ENCODE results near the gene CPNE5. TPM values are rescaled to one million over a fixed set of nuclear protein-coding genes. Genes with fewer than 3 reads are reported as not detected.

Gene CPNE5
- total RNA-seq, 1 experiment from 2014 or later = 0.44 TPM

DNA sequence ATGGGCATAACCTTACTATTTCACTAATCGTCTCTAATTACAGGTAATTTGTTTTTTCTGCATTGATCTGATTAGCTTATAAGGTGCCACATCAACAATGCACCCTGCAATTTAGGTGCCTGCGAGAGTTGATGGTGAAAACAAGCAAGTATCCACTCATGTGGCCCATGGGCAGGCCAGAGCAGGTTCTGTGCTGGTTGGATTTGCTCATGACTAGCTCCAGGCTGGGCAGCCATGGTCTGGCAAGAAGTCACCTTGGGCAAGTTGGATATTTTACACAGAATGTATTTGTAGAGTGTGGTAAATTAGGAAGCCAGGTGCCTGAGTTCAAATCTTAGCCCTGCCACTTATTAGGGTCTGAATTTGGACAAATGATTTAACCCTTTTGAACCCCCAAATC is 116.4 kb downstream of the CPNE5 start:
- no peaks in the 10 kb centered on the region for H3K36me3 ChIP-seq (ENCODE audit: control insufficient read depth, insufficient read depth, low read length)
- no peak overlapping the region for H3K4me3 ChIP-seq (ENCODE audit: low read depth in 2 of 2, low read length in 2 of 2)
- no peaks in the 10 kb centered on the region for H3K9me3 ChIP-seq (ENCODE audit: control insufficient read depth, insufficient read depth, low read depth, low read length)
- no peak overlapping the region for H3K27ac ChIP-seq (ENCODE audit: low read length)
- ChIA-PET POLR2A (no interaction called here), CTCF (interaction anchor here (0.7 kb wide), 1 partner anchor 36 kb away, joined by 3 read pairs; no protein-coding TSS in a partner anchor)
- ATAC-seq (no peak; the same call in 1 of the 2 replicates), DNase-seq (ENCODE audit: low read depth, low spot score) (no peak)
- intact Hi-C loops (cut with micrococcal nuclease; ENCODE audit: unreplicated experiment) = no loop called here
- no peaks in the 10 kb centered on the region for H3K27me3 ChIP-seq (ENCODE audit: control insufficient read depth, insufficient read depth, low read length)
- in situ Hi-C loops (cut with HindIII; ENCODE audit: low pct_unique_long_range_greater_than_20kb, low sequenced_read_pairs) = no loop called here
- TF ChIP-seq, protein P1, sequence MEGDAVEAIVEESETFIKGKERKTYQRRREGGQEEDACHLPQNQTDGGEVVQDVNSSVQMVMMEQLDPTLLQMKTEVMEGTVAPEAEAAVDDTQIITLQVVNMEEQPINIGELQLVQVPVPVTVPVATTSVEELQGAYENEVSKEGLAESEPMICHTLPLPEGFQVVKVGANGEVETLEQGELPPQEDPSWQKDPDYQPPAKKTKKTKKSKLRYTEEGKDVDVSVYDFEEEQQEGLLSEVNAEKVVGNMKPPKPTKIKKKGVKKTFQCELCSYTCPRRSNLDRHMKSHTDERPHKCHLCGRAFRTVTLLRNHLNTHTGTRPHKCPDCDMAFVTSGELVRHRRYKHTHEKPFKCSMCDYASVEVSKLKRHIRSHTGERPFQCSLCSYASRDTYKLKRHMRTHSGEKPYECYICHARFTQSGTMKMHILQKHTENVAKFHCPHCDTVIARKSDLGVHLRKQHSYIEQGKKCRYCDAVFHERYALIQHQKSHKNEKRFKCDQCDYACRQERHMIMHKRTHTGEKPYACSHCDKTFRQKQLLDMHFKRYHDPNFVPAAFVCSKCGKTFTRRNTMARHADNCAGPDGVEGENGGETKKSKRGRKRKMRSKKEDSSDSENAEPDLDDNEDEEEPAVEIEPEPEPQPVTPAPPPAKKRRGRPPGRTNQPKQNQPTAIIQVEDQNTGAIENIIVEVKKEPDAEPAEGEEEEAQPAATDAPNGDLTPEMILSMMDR (IDR thresholded peaks at IDR 0.05) = no peak
- no peak for TF ChIP-seq POLR2AphosphoS5 (IDR thresholded peaks at IDR 0.05; ENCODE audit: low read depth, low read length)
- TF ChIP-seq, protein P2, sequence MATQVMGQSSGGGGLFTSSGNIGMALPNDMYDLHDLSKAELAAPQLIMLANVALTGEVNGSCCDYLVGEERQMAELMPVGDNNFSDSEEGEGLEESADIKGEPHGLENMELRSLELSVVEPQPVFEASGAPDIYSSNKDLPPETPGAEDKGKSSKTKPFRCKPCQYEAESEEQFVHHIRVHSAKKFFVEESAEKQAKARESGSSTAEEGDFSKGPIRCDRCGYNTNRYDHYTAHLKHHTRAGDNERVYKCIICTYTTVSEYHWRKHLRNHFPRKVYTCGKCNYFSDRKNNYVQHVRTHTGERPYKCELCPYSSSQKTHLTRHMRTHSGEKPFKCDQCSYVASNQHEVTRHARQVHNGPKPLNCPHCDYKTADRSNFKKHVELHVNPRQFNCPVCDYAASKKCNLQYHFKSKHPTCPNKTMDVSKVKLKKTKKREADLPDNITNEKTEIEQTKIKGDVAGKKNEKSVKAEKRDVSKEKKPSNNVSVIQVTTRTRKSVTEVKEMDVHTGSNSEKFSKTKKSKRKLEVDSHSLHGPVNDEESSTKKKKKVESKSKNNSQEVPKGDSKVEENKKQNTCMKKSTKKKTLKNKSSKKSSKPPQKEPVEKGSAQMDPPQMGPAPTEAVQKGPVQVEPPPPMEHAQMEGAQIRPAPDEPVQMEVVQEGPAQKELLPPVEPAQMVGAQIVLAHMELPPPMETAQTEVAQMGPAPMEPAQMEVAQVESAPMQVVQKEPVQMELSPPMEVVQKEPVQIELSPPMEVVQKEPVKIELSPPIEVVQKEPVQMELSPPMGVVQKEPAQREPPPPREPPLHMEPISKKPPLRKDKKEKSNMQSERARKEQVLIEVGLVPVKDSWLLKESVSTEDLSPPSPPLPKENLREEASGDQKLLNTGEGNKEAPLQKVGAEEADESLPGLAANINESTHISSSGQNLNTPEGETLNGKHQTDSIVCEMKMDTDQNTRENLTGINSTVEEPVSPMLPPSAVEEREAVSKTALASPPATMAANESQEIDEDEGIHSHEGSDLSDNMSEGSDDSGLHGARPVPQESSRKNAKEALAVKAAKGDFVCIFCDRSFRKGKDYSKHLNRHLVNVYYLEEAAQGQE (IDR thresholded peaks at IDR 0.05; ENCODE audit: insufficient read depth in 1 of 2, low read depth in 2 of 2, low read length in 1 of 2) = no peak
- TF ChIP-seq TCF7L2 (IDR thresholded peaks at IDR 0.05; ENCODE audit: low read depth, low read length) = no peak
- no peak for TF ChIP-seq SIN3A (IDR thresholded peaks at IDR 0.05; ENCODE audit: borderline replicate concordance, insufficient read depth, low read depth, low read length)
- H3K4me1 ChIP-seq (ENCODE audit: control insufficient read depth, insufficient read depth, low read length) = no peaks in the 10 kb centered on the region
- no TSS peak for BruUV-seq (replicated peaks)

DNA sequence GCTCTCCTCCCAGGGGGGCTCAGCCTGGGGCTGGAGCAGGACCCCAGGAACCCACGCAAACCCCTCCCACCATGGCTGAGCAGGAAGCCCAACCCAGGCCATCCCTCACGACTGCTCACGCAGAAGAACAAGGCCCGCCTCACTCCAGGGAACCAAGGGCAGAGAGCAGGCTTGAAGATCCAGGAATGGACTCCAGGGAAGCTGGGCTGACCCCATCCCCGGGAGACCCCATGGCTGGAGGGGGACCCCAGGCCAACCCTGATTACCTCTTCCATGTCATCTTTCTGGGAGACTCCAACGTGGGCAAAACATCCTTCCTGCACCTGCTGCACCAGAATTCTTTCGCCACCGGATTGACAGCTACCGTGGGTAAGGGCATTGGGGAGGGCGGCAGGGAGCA is 116.9 kb downstream of the CPNE5 start:
- Histone ChIP-seq H3K4me1 (ENCODE audit: control insufficient read depth, insufficient read depth, low read length) (no peaks in the 10 kb centered on the region), H3K36me3 (ENCODE audit: control insufficient read depth, insufficient read depth, low read length) (no peaks in the 10 kb centered on the region), H3K27ac (ENCODE audit: low read length) (no peak overlapping the region), H3K9me3 (ENCODE audit: control insufficient read depth, insufficient read depth, low read depth, low read length) (no peaks in the 10 kb centered on the region), H3K4me3 (ENCODE audit: low read depth in 2 of 2, low read length in 2 of 2) (no peak overlapping the region), H3K27me3 (ENCODE audit: control insufficient read depth, insufficient read depth, low read length) (no peaks in the 10 kb centered on the region)
- intact Hi-C loops (cut with micrococcal nuclease; ENCODE audit: unreplicated experiment) = no loop called here
- CTCF ChIA-PET = interaction anchor here (0.7 kb wide), 1 partner anchor 37 kb away, joined by 3 read pairs; no protein-coding TSS in a partner anchor
- ATAC-seq (no peak), DNase-seq (ENCODE audit: low read depth, low spot score) (no peak)
- POLR2A ChIA-PET = no interaction called here
- TF ChIP-seq POLR2AphosphoS5 (IDR thresholded peaks at IDR 0.05; ENCODE audit: low read depth, low read length) (no peak), TCF7L2 (IDR thresholded peaks at IDR 0.05; ENCODE audit: low read depth, low read length) (no peak), SIN3A (IDR thresholded peaks at IDR 0.05; ENCODE audit: borderline replicate concordance, insufficient read depth, low read depth, low read length) (no peak)
- TF ChIP-seq, protein P1 (IDR thresholded peaks at IDR 0.05) = no peak
- TF ChIP-seq, protein P2 (IDR thresholded peaks at IDR 0.05; ENCODE audit: insufficient read depth in 1 of 2, low read depth in 2 of 2, low read length in 1 of 2) = no peak
- in situ Hi-C loops (cut with HindIII; ENCODE audit: low pct_unique_long_range_greater_than_20kb, low sequenced_read_pairs) = no loop called here
- BruUV-seq (replicated peaks) = no TSS peak

Measured in Panc1 (cell line).